ENCODE results near the gene PRM1.

Gene PRM1, protein sequence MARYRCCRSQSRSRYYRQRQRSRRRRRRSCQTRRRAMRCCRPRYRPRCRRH

DNA sequence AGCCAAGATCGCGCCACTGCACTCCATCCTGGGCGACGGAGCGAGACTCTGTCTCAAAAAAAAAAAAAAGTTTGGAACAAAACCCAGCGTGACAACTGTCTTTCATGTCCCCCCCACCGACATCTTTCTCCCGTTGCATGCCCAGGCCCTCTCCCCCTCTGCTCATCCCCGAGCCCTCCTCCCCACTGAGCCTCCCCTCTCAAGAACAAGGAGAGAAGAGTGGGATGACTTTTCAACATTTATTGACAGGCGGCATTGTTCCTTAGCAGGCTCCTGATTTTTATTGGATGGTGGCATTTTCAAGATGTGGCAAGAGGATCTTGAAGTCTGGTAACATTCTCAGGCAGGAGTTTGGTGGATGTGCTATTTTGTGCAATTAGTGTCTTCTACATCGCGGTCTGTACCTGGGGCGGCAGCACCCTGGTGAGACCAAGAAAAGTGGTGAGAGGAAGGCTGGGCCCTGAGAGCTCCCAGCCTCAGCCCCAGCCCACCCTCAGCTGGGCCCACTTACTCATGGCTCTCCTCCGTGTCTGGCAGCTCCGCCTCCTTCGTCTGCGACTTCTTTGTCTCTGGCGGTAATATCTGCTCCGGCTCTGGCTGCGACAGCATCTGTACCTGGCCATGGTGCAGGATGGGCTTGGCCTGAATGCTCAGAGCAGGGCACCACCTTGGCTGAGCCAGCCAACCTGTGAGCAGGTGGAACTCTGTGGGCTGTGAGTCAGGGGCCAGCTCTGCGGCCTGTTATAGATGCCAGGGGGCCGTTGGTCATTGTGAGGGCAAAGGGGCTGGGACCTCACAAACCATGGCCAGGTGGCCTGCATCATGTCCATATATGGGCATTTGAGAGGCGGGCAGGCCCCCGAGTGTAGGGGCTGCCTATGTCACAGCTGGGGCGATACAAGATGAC is at the start of gene PRM1:
PRM1 (minus strand) TSS at position 715 of the 907 bp plus-strand sequence; CDS start at position 623, 92 bp downstream.
- no peak for DNase-seq

DNA sequence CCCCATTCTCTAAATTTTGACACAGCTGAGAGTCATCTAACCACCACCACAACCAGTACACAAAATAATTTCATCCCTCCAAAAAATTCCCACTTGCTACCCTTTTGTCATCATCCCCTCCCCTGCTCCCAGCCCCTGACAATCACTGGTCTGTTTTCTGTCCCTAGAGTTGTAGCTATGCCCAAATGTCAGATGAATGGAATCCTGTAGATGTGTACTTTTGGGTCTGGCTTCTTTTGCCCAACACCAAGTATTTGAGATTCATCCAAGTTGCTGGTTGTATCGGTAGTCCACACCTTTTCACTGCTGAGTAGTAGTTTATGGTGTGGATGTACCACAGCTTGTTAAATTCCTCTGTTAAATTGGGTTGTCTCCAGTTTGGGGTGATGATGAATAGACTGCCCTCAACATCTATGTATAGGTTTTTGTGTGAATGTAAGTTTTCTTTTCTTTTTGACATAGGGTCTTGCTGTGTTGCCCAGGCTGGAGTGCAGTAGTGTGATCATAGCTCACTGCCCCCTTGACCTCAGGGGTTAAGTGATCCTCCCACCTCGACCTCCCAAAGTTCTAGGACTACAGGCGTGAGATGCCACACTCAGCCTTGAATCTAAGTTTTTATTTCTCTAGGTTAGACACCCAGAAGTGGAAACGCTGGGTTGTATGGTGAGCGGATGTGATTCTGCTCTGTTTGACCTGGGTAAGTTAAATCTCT is 49.6 kb upstream of the PRM1 start:
- DNase-seq = no peak

DNA sequence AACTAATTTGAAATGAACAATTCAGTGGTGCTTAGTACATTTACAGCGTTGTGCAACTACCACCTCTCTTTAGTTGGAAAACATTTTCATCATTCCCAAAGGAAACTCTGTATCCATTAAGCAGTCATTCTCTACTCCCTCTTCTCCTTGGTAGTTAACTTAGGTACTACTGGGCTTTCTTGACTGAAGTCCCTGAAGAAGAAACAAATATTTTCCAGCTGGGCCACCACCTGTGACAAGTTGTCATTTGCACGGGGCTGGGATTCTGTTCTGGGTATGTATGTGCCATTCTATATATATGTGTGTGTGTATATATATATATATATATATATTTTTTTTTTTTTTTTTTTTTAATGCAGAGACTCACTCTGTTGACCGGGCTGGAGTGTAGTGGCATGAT is 48.8 kb upstream of the PRM1 start:
- DNase-seq = no peak

DNA sequence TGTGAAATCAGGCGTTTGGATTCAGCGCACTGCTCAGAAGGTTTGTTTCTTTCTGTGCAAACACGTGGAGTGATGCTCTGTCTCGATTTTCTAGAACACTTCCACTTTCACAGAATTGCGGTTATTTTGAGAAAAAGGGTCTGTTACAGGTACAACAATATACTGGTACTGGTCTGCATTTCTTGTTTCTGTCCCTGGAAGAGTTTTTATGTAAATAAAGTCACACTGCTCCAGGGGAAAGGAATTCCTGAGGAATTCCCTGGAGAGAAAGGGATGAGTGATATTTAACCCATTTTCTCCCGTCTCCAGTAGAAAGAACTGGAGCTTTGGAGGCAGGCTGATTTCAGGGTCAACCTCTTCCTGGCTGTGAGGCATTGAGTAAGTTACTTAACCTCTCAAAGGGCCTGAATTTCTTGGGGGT is 48.0 kb upstream of the PRM1 start:
- no peak for DNase-seq

DNA sequence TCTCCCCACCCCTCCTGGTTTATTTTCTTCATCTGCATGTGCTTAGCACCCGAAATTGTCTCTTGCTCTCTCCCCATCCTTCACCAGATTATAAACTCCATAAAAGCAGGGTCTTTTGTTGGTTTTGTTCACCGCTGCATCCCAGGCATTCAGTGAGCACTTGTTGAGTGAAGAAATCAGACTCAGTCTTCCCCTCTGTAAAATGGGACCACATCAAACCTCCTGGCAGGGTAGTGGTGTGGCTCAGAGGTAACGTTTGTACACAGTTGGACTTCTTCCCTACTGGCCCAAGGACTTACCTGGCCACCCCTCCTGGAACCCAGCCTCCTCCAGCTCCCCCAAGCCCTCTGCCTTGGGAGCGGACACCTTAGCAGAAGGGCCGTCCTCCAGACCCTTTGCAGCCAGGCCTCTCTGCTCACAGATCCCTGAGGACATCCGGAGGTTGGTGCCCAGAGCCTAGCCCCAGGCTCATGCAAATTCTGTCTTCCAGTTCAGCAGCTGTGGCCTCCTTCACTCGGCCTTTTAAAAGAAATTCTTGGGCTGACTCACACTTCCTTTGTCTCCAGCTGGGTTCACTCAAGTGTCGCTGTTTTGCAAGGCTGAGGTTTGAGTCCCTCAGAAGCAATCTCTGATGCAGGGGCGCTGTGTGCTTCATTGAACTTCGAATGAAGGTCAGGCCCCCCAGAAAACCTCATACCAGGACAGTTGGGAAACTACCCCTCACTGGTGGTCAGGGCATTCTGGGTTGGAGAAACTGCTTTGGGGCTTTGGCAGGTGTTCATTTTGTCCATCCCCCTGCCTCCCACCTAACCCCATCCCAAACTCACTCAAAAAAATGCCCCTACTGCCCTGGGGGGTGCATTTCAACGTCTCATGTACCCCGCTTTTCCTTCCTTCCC is 47.3 kb upstream of the PRM1 start:
- peak; percentile 66 for DNase-seq

DNA sequence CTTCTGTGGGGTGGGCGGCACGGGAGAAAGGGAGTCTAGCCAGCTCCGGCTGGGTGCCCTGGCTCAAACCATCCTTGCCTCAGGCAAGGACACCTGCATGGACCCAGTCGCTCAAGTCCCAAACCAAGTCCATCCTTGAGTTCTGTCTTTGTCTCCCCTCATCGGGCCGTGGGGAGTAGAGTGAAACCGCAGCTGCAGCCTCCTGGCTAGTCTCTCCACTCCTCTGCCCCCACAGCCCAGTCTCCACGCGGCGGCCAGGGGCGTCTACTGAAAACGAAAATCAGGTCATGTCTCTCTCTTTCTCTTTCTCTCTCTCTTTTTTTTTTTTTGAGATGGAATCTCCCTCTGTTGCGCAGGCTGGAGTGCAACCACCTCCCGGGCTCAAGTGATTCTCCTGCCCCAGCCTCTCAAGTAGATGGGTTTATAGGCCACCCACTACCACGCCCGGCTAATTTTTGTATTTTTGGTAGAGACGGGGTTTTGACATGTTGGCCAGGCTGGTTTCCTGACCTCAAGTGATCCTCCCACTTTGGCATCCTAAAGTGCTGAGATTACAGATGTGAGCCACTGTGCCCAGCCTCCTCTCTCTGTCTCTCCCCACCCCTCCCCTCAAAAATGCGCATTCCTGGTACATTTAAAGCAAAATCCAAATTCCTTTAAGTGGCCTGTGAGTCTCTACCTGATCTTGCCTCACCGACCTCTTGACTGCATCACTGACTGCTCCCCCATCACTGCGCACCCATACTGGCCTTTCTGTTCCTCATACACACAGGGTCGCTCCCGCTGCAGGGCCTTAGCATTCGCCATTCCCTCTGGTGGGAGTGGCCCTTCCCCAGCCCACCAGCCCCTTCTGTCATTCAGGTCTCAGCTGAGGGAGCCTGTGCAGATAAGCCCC is 46.4 kb upstream of the PRM1 start:
- no peak for DNase-seq

DNA sequence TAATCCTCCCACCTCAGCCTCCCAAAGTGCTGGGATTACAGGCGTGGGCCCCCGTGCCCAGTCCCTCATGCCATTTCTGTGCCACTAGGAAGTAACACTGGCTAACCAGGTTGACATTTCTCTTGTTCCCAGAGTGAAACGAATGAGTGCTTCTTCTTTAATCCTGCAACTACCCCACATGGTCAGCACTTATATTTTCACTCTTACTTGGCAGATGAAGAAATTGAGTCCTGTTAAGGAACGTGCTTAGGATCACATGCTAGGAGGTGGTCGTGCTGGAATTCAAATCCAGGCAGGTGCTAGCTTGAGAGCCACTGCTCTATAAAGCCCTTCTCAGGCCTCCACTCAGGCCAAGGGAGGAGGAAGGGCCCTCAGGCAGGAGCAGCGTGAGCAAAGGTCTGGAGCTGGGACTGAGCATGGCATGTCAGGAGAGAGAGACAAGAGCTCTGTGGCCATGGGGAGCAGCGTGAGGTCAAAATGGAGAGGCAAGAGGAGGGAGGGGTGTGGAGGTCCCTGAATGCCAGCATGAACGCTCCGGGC is 45.7 kb upstream of the PRM1 start:
- DNase-seq = no peak

DNA sequence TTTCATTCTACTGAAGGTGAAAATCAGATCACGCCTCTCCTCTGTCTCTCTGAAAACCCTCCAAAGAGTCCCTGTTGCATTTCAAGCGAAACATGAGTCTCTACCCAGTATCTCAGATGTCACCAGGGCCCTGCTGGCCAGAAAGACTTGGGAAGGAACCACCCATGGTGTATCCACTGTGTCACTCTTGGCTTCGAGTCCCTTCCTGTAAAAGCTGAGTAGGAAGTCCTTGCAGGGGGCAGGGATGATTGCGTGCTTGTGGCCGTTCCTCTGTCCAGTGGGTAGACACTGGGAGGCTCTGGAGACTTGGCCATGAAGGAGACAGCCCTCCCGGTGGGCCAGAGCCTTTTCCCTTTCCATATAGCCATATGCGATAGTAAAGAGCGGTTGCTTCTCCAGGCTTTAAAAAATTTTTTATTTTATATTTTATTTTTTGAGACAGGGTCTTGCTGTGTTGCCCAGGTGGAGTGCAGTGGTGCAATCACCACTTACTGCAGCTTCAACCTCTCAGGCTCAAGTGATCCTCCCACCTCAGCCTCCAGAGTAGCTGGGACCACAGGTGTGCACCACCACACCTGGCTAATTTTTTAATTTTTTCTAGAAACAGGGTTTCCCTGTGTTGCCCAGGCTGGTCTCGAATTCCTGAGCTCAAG is 45.1 kb upstream of the PRM1 start:
- DNase-seq = no peak

DNA sequence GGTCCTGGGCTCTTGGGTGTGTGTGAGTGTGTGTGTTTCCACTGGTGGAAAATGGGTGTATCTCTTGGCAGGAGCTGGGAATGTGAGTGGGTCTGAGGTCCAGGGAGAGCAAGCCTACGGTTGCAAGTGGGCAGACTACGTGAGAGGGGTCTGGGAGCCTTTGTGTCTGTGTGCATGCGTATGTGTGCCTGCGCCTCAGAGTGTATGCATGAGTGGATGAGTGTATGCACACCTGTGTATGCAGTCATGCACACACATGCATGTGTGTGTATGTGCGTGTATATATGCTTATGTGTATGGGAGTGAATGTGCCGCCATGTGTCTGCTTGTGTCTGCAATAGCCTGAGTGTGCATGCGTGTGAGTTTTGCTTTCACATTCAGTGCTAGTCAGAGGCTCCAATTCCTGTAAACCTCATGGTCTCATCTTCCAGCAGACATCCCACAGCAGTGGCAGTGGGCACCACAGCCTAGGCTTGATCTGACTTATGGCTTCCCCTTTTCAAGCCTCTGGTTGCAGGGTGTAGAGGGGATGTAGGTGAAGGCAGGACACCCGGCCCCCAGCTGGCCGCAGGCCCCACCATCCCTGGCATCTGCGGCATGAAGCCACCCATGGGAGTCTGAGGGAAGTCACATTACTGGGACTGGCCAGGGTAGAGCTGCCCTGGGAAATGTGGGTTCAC is 44.4 kb upstream of the PRM1 start:
- peak; percentile 56 for DNase-seq

DNA sequence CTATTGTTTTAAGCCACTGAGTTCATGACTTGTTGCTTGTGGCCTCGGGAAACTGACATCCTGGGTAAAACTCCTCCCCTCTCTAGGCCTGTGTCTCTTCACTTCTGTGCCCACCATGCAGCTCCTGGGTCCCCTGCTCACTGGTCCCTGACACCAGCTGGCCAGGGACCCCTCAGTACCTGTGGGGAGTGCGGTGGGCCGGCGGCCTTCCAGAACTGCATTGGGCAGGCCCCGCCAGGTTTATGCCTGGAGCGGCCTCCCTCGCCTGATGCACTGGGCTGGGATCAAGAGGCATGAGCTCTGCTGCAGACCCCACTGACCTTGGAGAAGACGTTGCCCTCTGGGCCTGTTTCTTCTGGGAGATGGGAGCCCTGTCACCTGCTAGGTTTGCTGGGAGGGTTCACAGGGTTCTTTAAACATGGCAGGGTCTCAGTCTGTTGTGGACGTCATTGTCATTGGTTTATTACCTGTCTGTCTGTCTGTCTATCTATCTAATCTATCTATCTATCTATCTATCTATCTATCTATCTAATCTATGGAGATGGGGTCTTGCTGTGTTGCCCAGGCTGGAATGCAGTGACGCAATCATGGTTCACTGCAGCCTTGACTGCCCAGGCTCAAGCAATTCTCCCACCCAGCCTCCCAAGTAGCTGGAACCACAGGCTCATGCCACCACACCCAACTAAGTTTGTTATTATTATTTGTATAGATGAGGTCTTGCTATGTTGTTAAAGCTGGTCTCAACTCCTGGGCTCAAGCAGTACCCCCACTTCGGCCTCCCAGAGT is 42.6 kb upstream of the PRM1 start:
- no peak for DNase-seq

DNA sequence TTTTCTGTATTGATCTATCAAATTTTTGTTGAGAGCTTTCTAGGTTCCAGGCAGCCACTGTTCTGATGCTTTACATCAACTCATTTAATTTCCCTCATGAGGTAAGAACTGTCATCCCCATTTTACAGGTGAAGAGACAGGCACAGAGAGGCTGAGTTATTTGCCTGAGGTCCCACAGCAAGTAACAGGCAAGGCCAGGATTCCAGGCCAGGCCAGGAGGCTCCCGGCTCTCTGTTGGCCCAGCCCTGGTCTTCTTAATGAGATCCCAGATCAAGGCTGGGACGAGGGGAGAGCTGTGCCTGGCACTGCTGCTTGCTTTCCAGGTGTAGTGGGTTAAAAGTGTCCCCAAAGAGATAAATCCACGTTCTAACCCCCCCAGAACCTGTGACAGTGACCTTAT is 41.7 kb upstream of the PRM1 start:
- no peak for DNase-seq

DNA sequence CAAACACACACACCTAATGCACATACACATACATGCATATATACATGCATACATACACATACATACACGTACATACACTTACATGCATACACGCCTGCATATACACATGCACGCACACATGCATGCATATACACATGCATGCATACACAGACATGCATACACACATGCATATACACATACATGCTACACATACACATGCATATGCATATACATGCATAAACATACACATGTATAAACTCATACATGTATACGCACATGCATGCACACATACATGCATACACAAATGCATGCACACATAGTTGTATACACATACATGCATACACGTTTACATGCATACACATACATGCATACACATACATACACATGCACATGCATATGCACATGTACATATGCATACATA is 40.5 kb upstream of the PRM1 start:
- no peak for DNase-seq

DNA sequence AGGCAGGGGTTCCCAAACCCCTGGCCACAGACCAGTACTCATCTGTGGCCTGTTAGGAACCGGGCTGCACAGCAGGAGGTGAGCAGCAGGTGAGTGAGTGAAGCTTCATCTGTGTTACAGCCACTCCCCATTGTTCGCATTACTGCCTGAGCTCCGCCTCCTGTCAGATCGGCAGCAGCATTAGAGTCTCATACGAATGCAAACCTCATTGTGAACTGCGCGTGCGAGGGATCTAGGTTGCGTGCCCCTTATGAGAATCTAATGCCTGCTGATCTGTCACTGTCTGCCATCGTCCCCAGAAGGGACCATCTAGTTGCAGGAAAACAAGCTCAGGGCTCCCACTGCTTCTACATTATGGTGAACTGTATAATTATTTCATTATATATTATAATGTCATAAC is 39.0 kb upstream of the PRM1 start:
- no peak for DNase-seq

DNA sequence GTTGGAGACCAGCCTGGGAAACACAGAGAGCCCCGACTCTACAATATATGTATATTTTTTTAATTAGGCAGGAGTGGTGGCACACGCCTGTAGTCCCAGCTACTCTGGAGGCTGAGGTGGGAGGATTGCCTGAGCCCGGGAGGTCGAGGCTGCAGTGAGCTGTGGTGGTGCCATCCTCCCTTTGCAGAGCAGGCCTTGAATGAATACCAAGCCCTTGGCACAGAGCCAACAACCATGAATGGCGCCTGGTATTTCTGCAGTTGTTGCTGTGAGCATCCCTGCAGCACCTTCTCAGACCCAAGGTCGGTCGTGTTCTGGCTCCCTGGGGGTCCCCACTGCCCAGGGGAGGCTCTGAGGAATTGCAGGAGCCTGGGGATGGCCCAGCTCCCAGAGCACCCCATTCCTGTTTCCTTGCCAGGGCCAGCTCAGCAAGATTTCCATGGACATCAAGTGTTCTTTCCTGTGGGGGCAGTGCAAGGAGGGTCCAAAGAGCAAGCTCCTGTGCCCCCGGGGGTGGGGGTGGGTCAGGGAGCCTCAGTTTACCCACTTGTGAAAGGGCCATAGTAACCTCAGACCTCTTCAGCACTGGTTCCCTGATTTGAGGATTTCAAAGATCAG is 38.5 kb upstream of the PRM1 start:
- DNase-seq = no peak

DNA sequence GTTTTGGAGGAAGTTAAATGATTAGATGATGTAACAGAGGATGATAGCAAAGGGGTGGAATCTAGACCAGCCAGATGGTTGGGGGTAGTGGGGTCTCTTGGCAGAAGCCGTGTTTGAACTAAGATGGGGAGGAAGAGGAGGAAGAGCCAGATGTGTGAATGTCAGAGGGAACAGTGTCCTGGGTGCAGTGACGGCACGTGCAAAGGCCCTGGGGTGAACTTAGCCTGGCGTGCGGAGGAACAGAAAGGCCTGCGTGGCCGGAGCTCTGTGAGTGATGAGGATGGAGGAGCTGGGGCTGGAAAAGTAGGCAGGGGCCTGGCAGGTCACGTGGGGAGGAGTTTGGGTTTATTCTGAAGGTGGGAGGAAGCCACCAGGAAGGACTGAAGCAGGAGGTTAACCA is 37.7 kb upstream of the PRM1 start:
- no peak for DNase-seq

DNA sequence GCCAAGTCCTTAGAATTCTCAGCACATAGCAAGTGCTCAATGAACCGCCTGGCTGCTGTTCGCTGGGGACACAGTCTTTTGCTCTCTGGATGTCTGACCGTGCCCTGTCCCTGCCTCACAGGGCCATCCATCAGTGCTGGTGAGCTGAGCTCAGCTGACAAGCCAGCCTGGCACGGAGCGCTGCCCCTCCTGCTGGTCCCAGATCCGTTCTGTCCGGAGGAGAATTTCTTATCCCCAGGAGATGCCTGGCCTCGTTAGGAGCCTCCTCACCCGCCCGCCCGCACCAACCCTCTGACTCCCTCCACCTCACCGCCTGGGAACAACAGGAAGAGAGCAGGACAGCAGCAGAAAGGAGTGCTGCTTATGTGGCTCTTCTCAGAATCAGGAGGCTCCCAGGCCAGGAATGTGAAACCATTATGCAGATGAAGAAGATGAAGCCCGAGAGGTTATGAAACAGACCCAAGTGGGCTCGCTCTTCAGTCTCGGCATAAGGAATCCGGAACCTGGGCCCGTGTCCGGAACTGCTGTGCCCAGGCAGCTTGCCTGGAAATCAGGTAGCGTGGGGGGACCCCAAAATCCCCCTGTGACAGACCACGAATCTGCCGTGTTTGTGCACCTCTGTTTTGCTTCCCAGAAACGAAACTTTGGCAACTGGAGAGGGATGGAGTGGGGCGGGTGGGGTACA is 35.3 kb upstream of the PRM1 start:
- DNase-seq = no peak

DNA sequence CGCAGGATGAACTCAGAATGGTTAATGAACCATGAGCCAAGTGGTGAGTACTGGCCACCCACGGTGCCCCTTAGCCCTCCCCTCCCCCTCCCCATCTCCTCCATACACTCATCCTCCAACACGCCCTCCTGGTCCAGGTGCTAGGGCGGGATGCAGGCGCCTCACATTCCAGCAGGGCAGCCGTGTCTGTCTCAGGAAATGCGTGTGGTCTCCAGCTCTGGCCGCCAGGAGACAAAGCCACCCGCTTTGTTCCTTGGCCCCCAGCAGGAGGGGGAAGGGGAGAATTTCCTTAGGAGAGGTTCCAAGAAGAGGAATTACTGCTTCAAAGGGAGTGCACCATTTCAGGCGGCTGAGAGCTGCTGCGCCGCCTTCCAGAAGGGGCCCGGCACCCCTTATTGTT is 34.4 kb upstream of the PRM1 start:
- DNase-seq = no peak

DNA sequence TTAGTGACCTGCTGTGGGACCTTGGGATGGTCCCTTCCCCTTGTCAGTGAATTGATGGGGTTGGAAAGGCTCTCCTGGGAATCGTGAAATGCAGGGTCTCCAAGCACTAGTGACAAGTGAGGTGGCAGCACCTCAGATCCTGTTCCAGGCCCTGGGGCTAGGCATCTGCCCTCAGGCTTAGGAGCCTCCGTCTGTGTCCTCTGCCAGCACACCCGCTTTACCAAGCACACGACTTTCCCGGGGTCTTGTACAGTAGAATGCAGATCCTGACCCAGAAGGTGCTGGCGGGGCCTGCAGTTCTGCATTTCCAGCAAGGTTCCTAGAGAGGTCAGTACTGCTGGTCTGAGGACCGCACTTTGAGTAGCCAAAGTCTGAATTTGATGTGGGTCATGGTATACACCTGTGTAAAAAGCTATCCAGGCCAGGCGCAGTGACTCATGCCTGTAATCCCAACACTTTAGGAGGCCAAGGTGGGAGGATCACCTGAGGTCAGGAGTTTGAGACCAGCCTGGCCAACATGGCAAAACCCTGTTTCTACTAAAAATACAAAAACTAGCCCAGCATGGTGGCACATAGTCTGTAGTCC is 33.3 kb upstream of the PRM1 start:
- DNase-seq = no peak
